ENCODE measurements around the gene CFDP1. TPM values are rescaled to one million over a fixed set of nuclear protein-coding genes. Genes with fewer than 3 reads are reported as not detected.
A peak's percentile ranks its signal among the peaks of the same experiment; 100 is the strongest.

The CFDP1 gene
- total and polyA plus RNA-seq, 2 experiments from 2014 or later = 103 to 114 TPM

DNA sequence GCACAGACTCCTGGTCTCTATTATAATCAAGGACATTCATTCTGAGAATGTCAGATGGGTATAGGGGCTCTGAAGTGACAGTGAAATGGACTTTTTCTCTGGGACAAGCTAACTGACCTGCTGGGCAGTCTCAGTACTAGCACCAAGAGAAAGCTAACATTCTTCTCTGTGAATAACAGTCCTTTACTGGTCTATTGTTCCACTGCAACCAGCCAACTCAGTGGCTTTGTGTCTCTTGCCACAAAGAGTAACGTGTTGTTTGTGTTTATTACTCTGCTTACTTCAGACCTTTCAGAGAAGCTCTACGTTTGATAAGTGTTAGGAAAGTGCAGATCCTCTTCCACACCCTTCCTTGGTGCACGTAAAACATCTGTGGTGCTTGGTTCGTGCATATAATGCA is 120.4 kb downstream of the CFDP1 start:
- Histone ChIP-seq H3K9me3 (ENCODE audit: low read depth) (no peaks in the 10 kb centered on the region), H3K27ac (no peak overlapping the region), H3K27me3 (no peaks in the 10 kb centered on the region), H3K4me1 (ENCODE audit: low read depth) (no peaks in the 10 kb centered on the region), H3K4me3 (no peak overlapping the region), H3K36me3 (no peaks in the 10 kb centered on the region)
- TF ChIP-seq, protein P1, sequence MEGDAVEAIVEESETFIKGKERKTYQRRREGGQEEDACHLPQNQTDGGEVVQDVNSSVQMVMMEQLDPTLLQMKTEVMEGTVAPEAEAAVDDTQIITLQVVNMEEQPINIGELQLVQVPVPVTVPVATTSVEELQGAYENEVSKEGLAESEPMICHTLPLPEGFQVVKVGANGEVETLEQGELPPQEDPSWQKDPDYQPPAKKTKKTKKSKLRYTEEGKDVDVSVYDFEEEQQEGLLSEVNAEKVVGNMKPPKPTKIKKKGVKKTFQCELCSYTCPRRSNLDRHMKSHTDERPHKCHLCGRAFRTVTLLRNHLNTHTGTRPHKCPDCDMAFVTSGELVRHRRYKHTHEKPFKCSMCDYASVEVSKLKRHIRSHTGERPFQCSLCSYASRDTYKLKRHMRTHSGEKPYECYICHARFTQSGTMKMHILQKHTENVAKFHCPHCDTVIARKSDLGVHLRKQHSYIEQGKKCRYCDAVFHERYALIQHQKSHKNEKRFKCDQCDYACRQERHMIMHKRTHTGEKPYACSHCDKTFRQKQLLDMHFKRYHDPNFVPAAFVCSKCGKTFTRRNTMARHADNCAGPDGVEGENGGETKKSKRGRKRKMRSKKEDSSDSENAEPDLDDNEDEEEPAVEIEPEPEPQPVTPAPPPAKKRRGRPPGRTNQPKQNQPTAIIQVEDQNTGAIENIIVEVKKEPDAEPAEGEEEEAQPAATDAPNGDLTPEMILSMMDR (IDR thresholded peaks at IDR 0.05; ENCODE audit: low read depth, low read length) = no peak
- no peak for DNase-seq (ENCODE audit: low read depth in 1 of 2, low spot score in 1 of 2)

DNA sequence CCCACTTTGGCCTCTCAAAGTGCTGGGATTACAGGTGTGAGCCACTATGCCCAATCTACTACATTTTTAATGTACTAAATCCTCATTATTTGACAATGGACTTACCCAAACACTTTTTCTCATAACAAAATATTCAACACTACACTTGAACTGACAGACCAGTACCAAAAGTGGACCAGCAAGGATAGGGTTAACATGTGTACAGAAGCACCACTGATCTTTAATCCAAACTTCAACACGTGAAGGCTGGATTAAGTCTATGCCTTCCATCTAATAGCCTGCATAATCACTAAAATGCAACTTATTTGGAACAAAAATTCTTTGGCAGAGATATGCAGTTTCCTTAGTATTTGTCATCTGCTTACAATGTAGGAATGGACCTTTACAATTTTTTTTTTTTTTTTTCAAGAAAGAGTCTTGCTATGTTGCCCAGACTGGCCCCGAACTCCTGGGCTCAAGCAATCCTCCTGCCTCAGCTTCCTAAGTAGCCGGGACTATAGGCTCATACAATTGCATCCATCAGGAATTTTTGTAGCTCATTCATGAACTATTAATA is 121.8 kb downstream of the CFDP1 start:
- H3K27me3 ChIP-seq = no peaks in the 10 kb centered on the region
- TF ChIP-seq, protein P1 (IDR thresholded peaks at IDR 0.05; ENCODE audit: low read depth, low read length) = no peak
- DNase-seq (ENCODE audit: low read depth in 1 of 2, low spot score in 1 of 2) = peak in 1 of 2 donors; percentile 46
- H3K4me3 ChIP-seq = no peak overlapping the region
- no peak overlapping the region for H3K27ac ChIP-seq
- no peaks in the 10 kb centered on the region for H3K9me3 ChIP-seq (ENCODE audit: low read depth)
- no peaks in the 10 kb centered on the region for H3K4me1 ChIP-seq (ENCODE audit: low read depth)
- no peaks in the 10 kb centered on the region for H3K36me3 ChIP-seq

DNA sequence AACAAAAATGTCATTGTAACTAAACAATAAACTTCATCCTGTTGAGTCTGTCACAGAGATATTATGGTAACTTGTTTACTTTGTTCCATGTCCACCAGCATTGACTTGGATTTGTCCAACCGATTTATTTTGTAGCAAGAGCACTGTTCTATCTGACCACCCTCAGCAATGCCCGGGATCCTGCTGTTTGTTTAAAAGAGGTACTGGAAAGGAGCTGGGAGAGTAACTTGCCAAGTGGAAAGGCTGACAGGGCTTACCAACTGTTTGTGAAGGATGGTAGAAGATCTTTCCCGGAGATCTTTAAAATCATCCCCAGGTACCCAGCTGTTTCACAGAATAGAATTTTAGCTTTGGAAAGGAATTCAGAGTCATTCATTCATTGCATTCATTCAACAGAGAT is 122.8 kb downstream of the CFDP1 start:
- no peak overlapping the region for H3K27ac ChIP-seq
- no peak overlapping the region for H3K4me3 ChIP-seq
- no peak for DNase-seq (ENCODE audit: low read depth in 1 of 2, low spot score in 1 of 2)
- TF ChIP-seq, protein P1 (IDR thresholded peaks at IDR 0.05; ENCODE audit: low read depth, low read length) = no peak
- no peaks in the 10 kb centered on the region for H3K36me3 ChIP-seq
- H3K27me3 ChIP-seq = no peaks in the 10 kb centered on the region
- peaks cover 6% of the 10 kb centered on the region for H3K4me1 ChIP-seq (ENCODE audit: low read depth)
- H3K9me3 ChIP-seq (ENCODE audit: low read depth) = no peaks in the 10 kb centered on the region

DNA sequence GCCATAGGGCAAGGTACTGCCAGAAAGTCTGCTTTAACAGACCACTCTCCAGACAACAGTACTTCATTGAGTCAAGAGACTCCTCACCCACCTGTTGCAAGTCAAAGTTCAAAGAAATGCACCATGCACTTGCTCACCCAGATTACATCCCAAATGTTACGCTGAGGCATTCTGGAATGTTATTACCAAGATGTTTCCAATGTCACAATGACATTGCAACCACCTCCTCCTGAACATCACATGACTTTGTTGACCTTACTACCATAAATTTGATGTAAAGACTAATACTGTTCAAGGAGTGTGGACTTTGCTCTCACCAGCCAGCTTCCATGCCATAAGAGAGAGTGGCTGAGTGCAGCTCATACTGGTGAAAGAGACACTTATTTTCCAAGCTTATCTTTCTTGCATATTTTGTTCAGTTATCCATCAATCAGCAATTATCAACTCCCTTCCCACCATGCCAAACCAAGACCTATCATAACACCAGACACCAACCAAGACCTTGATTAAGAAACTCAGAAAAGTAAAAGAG is 123.3 kb downstream of the CFDP1 start:
- H3K4me1 ChIP-seq (ENCODE audit: low read depth) = peaks cover 12% of the 10 kb centered on the region
- H3K27me3 ChIP-seq = no peaks in the 10 kb centered on the region
- H3K36me3 ChIP-seq = no peaks in the 10 kb centered on the region
- DNase-seq (ENCODE audit: low read depth in 1 of 2, low spot score in 1 of 2) = no peak
- no peak overlapping the region for H3K4me3 ChIP-seq
- TF ChIP-seq, protein P1 (IDR thresholded peaks at IDR 0.05; ENCODE audit: low read depth, low read length) = no peak
- H3K27ac ChIP-seq = no peak overlapping the region
- no peaks in the 10 kb centered on the region for H3K9me3 ChIP-seq (ENCODE audit: low read depth)

DNA sequence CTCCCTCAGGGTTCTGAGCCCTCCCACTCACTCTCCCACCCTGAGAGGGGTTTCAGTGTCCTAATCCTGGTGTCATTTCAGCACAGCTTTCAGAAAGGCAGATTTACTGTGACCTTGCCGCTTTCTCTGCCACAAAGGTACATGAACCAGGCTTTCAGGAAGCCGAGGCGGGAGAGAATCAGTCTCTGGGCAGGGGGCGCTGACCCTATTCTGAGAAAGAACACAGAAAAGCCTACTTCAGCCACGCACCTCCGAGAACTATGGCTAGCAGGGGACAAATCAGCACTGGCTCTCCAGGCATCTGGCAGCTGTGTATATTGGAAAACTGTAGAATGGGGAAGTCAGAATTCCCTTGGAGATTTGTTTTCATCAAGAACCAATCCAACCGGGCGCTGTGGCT is 124.1 kb downstream of the CFDP1 start:
- H3K27ac ChIP-seq = no peak overlapping the region
- DNase-seq (ENCODE audit: low read depth in 1 of 2, low spot score in 1 of 2) = no peak
- peaks cover 19% of the 10 kb centered on the region for H3K4me1 ChIP-seq (ENCODE audit: low read depth)
- H3K36me3 ChIP-seq = no peaks in the 10 kb centered on the region
- H3K4me3 ChIP-seq = no peak overlapping the region
- TF ChIP-seq, protein P1 (IDR thresholded peaks at IDR 0.05; ENCODE audit: low read depth, low read length) = no peak
- H3K27me3 ChIP-seq = no peaks in the 10 kb centered on the region
- no peaks in the 10 kb centered on the region for H3K9me3 ChIP-seq (ENCODE audit: low read depth)

Measured in cardiac muscle cell (in vitro differentiated cells and primary cell).